Stimulated activated CD4-positive, alpha-beta T cell treated with anti-CD3 and anti-CD28 coated beads, Interleukin-4, amount 100 ng/mL, for 1 hour (primary cell): ENCODE measurements around the gene PELI1.

Source experiments
- DNase-seq: peaks from one replicate; pipeline ENCODE4 v3.0.0-alpha.2; 2020

The PELI1 gene, protein sequence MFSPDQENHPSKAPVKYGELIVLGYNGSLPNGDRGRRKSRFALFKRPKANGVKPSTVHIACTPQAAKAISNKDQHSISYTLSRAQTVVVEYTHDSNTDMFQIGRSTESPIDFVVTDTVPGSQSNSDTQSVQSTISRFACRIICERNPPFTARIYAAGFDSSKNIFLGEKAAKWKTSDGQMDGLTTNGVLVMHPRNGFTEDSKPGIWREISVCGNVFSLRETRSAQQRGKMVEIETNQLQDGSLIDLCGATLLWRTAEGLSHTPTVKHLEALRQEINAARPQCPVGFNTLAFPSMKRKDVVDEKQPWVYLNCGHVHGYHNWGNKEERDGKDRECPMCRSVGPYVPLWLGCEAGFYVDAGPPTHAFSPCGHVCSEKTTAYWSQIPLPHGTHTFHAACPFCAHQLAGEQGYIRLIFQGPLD

DNA sequence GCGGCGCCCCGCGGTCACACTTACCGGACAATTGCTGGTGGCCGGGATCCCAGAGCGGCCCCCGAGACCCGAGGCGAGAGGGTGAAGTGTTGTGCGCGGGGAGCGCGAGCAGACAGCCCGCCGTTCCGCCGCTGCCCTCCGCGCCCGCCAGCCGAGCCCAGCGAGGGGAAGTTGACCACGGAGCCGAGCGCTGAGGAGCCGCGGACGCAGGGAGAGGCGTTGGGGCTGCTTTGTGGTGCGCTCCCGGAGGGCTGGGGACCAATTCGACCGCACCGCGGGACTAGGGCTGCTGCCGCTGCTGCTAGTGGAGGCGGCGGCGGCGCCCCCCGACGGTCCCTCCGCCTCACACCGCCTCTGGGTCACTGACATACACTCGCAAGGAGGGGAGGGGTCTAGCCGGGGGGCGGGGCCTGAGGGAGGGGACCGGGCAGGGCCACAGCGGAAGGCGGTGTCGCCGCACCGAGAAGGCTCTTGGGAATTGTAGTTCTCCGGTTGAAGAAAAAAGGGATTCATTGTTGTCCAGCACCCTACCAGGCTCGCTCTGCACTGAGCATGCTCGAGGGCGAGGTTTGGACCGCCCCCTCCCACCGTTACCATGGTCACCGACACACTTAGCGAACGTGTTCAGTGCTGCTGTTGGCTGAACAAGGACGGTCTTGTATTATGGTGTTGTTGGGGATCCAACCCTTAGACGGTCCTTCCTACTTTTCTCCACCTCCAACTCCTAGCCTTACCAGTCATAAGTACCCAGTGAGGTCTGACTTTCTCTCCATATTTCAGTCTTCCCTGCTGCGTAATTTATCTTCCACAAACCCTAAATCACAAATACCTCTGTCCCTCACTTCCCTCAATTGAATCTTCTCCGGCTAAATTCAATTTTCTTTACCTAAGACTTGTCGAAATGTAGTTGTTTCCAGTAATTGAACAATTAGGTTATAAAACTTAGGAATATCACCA, at the start of gene PELI1:
Gene PELI1 (minus strand): TSS at position 364 of the 957 bp plus-strand sequence. CDS start 36,110 bp downstream, outside the sequence.
- DNase-seq: peak; percentile 92

DNA sequence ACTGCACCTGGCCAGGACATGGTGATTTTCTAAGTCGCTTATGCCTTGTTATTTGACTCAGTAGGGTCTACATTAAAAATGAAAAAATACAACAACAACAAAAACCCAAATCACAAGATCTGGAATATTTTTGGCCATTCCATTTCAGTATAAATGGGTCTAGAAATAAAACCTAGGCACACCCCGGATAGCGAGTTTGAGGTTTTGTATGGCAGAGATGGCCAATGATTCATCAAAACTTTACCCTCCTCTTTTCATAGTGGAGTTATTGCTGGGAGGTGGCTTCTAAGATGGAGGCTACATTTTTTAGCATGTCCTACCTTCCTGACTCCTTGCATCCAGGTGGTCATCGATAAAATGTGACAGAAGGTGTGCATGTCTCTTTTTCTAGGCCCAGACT, 49.3 kb upstream of the PELI1 start:
- DNase-seq: no peak

DNA sequence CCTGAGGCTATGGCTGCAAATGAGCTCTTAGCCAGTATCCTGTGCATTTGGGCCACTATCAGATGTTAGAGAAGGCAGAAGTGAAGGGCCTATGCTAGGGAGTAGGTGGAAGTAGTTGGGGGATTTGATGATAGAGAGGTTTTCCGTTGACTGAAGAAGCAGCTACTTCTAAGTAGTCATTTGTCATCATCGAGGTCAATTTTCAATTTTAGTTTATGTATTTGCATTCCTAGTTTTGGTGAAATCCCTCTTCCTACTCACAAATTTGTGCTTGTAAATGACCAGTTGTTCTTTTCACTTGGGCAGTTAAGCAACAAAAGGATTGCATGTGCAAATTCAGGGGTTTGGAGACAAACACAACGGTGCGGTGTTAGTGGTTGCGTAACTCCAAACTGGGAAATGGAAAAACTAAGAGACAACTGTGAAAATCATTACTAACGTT, 48.5 kb upstream of the PELI1 start:
- no peak for DNase-seq

DNA sequence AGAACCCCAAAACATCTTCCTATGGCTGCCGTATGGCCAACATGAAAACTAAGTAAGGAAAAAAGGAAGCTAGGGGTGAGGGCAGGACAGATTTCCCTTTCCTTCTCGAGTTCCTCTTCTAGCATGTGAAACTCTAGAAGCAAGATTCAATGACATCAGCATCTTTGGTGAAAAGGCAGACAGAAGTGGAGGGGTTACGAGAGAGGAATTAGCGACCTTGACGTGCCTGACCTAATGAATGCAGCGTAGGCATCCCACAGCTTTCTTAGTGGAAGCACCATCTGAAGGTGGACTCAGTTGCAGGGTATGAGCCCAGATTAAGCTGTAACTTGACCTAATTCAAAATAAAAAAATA, 47.9 kb upstream of the PELI1 start:
- no peak for DNase-seq

DNA sequence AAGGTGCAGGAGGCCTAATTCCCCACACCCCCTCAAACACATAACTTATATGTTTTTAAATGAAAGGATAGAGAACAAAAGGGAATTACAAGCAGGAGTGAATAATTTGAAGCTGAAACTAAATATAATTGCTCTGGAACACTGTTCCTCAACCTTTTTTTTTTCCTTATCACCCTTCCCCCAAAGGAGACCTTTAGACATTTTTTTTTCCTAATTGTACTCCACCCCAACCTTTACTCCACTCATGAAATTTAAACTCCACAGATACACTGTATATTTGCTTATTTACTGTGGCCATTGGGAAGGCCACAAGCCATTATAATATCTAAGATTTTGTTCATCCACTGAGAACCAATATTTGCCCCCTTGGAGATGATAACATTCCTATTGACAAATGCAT, 45.4 kb upstream of the PELI1 start:
- no peak for DNase-seq

DNA sequence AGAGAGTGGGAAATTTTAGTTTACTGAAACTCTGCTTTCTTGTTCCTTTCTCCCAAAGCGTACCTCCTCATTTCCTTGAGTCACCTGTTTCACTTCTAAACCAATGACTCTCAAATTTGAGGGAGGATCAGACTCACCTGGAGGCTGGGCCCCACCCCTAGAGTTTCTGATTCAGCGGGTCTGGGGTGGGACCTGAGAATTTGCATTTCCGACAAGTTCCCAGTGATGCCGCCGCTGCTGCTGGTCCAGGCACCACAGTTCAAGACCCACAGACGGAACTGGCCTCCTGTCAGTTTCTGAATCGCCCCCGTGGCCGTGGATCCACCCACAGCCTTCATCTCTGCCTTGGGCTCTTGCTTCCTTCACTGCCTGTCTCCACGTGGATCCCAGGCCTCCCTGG, 44.9 kb upstream of the PELI1 start:
- no peak for DNase-seq

DNA sequence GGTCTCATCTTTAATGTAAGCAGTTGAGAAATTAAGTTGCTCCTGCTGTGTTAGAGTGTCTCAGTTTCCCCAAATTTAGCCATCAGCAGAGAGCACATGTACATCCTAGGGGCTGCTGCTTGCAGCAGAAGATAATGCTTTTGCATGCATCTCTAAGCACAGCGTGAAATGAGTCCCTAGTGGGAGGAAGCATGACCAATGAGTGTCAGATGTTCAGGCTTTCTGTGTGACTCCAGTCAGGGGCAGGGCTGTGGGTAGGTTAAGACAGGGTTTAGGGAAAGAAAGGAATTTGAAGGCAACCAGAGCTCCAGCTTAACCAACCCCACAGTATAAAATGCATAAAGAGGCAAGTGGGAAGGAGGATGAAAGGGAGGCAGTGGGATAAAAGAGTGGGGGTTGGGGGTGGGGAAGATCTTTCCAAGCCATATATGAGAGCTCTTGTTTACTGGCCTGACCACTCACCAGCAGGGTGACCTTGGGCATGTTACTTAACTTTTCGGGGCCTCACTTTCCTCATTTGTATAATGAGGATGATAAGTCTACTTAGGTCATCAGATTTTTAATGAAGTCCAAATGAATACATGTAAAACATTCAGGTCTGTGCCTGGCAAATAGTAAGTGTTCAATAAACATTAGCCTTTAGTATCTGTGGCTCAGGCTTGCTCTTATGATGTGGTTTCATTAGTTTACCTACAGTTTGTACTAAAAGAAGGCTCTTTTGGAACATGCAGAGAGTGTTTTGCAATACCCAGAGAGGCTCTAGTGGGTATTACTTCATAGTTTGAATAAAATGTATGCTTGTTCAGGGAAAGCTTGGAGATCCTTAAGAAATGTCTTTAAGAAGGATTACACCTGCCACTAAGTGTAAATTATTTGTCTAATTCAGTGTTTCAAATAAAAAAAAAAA, 42.7 kb upstream of the PELI1 start:
- no peak for DNase-seq

DNA sequence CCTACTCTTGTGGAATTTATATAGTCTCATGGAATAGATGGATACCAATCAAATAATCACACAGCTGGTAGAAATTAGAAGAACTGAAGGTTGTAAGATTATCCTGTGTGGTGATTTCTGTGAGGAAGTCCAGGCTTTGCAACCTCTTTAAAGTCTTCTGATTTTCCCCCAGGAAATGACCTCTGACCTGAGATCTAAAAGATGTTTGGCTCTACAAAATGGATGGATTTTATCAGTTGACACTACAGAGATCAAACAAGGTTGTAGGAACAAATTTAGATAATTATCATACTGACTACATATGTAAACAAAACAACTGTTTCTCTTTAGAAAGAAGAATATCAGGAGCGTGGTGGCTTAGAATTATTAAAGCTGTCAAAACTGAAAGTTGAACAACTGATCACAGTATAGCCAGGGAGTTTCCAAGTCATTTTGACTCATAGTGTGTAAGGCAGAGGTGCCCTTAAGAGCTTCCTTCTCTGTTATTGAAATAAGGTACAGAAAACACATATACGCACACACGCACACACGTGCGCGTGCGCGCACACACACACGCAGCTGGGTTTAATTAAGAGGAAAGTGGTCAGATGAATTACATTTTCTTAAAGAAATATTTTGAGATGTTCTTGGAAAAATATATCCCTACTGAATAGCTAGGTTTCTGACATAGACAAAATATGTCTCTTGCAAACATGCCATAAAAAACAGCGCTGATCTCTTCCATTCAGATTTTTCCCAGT, 35.5 kb upstream of the PELI1 start:
- DNase-seq: no peak

DNA sequence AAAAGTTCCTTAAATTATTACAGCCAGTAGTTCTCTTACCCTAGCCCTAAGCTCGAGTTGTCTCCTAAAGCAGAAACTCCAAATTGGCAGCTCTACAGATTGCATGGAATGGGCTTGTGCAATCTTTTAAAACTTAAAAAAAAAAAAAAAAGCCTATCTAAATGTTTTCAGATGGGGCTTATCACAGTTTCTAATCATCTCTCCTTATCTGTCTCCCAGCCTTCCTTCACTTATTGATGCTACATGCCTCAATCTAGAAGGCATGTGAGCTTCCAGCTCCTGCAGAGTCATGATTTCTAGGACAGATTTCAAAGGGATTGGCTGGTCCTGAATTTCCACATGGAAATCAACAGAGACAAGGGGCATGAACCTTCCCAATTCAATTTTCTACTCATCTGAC, 33.1 kb upstream of the PELI1 start:
- DNase-seq: no peak

DNA sequence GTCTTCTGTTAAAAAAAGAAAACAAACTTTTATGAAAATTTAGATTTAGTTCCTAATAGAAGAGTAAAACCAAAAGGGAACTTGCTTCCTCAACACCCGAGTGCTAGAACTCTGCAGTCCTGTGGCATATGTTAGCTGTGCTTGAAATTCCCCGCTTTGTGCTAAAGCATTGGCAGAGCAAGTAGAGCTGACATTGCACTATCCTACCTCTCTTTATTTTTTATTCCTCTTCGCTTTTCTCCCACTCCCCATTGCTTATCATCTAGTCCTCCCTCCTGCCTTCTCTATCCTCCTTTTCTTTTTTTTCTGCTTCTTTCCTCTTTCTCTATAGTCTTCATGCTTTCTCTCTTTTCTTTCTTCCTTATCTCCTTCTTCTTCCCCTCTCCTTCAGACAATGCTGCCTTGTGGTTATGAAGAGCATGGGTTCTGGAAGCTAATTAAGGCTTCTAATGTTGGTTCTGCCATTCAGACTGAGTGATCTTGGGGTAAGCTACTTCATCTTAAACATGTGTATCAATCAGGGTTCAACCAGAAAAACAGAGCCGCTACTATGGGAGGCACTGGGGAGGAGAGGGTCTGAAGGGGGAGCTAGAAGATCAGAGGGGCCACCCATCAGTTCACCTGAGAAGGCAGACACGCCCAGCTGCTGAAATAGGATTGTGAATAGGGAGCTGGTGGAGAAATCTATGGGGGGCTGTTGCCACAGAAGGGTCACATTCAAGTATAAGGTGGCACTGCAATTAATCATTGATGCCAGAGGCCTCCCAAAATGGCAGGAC, 31.4 kb upstream of the PELI1 start:
- DNase-seq: no peak

DNA sequence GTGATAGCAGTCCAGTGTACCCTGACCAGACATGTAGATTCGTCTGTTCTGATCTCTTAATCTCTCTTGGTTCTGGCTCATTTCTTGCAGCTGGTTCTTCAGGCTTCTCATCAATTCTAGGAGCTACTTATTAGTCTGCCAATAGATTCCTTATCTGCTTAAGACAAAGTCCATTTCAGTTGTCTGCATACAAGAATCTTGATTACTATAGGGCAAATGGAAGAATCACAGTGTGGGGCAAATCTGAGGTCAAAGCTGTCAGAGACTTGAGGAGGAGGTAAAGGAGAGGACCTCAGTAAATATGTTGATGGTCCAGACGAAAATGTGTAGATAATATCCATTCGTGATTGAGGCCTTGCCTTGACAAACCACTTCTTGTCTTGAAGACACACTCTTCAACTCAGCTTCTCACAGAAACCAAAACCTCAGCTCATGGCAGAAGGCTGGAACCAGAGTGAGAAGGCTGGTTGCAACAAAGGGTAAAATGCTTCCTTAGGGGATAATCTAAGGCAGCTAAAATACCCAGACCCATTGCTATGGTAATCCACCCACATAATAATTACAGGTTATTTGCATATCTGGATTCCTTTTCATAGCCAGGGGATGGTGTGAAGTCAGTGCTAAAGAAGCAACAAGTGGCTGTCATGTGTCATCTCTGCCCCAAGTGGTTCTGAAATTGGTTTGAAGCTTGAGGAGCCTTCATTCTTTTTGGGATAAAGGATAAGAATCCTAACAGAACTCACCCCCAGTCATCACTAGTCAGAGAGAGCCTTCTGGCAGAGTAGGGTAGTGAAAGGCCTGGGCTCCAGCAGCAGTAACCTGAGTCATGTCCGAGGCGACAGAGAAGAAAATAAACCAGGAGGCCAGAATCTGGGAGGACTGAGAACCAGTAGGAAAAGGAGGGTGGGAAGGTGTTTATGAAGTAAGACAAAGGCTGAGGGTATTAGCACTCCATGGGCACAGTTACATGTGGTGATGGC, 29.2 kb upstream of the PELI1 start:
- no peak for DNase-seq

DNA sequence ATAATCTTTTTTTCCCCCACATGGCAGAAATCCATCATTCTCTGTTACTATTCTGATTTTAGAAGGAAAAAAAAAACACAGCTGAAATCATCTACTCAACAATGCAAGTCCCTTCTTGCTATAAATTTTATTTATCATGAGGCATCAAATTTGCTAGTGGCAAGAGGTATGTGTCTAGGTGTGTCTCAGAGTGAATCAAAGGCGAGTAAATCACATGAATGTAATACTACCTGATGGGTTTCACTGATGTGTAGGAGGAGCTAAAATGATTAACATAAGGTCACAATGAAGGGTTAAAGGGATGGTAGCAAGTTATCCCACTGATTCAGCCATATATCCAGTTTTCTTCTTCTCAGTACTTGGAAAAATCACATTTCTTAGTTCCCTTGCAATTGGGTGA, 24.5 kb upstream of the PELI1 start:
- no peak for DNase-seq

DNA sequence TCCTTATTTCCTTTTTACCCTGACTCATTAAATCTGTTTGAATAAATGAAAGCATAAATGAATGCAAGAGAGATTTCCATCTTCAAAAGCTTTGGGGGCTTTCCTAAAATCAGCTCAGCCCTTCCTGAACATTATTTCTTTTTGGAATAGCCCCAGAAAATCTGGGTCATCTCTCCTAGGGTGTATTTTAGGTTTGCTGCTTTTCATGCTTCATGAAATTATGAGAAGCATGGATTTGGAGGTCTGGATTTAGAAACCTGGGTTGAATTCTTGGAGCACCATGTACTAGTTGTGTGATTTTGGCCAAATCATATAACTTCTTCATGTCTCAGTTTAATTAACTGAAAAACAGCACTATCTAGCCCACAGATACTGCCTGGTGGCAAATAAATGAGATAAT, 24.0 kb upstream of the PELI1 start:
- DNase-seq: no peak

DNA sequence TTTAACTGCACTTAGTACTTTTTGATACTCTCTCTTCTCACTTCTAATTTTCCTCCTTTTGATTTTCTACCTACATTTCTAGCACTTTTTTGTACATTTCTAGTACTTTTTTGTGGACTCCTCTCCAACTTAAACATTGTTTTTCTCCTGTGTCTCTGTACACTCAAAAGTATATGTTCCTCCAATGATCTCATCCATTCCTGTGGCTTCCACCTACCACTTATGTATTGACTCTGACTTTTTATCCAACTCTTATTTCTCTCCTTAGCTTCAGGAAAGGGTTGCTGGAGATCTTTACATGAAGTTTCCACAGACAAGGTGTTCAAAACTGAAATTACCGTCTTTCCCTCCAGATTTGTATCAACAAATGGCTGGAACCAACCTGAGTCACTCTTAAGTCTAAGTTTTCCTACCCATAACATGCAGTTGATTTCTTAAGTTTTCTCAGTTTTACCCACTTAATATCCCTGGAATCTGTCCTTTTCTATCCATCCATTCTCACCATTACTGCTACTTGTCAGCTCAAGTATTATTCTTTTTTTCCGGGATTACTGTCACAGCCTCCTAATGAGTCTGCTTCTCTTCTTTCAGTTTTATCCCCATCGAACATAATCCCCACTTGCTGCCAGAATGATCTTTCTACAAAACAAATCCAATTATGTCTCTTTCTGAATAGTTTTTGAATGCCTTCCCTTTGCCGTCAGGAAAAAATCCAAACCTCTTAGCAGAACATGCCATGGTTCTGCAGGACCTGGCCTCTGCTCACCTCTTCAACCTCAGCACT, 22.6 kb upstream of the PELI1 start:
- no peak for DNase-seq

DNA sequence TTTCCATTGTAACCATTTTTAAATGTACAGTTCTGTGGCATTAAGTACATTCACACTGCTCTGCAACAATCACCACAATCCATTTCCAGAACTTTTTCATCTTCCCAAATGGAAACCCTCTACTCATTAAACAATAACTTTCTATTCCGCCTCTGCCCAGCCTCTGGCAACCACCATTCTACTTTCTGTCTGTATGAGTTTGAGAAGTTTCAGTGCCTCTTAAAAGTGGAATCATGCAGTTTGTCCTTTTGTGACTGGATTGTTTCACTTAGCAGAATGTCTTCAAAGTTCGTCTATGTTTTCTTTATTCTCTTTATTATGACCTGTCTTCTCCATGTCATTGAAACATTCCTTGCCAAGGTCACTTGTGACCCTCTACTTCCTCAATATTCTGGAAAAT, 22.0 kb upstream of the PELI1 start:
- no peak for DNase-seq

DNA sequence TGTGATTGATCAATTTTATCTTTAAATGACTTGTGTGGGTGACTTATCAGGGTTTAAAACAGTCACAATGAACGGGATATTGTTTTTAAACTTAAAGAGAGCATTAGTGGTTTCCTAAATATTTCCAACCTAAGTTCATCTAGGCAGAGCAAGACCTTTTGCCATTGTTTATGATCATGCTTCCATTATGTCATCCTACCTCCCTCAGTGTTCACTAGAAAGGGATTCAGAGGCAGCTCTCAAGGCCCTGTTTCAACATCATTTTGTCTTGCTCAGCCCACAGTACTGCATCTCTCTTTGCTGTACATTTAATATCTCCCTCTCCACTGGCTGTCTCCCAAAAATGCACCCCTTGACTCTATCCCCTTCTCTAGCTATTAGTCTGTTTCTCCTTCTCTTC, 21.5 kb upstream of the PELI1 start:
- no peak for DNase-seq

DNA sequence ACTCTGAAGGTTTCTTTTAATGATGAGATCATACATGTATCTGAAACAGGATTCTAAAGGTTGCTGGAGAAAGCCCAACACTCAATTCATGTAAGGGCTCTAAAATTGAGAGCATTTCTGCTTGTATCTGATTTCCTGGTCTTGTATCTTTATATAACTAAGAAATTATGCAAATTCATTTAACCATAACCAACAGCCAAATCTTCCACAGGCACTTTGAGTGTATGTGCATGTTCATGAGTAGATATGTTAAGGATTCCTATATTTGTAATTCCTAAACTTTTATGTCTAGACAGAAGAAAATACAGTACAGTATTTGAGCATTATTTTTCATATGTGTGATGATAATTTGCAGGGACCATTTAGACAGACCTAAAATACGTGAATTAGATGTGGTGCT, 20.4 kb upstream of the PELI1 start:
- no peak for DNase-seq

DNA sequence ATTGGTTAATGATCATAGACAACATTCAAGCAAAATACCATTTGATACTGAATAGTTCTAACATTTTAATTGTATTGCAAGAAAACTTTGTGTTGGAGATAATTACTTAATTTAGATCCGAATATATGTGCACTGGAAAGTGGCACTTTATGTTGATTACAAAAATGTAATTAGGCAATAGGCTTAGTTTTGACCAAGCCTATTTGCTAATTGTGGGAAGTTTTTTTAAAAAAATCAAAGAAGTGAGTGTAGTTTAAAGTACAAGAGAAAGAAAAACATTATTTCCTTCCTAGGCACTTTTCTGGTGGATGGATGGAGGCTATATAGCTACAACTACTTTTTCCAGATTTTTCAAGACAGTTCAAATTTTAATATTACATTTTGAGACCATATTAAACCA, 18.3 kb upstream of the PELI1 start:
- no peak for DNase-seq

DNA sequence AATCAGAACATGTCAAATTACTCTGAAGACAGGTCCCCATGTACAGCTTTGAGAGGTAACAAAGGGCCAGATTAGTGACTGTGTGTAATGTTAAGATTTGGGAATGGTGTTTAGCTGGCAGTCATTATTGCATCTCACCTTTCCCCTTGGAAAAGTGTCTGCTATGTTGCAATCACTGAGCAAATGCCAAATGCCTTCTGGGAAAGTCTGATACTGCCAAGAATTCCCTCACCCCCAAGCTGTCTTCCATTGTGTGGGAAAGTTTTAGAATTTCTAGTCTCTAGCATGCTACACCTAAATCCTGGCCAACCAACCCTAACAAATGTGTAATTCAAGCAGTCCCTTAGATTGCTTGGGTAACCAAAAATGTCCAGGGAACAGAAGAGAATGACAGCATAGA, 13.6 kb upstream of the PELI1 start:
- DNase-seq: no peak
